OCI-LY1 (cell line): Measurements from ENCODE around the gene DHX8.

Experiments
- H2AFZ ChIP-seq: fragments of 200-600 bp; sonication (generic), shearing (Covaris generic); 2 replicates; pipeline ENCODE4 v1.6.0; 2014; ENCODE audit warnings: antibody characterized with exemption, mild to moderate bottlenecking, low read length
- H3F3A ChIP-seq: fragments of 200-600 bp; sonication (generic), shearing (Covaris generic); 2 replicates; pipeline ENCODE4 v1.6.0; 2014; ENCODE audit warnings: mild to moderate bottlenecking, antibody characterized with exemption, low read length, moderate library complexity; ENCODE audit not compliant: insufficient read depth
- H3K27ac ChIP-seq: fragments of 200-600 bp; sonication (generic); 2 replicates; pipeline ENCODE4 v1.5.1; 2014; ENCODE audit warnings: low read length, mixed run types, mild to moderate bottlenecking, low read depth; ENCODE audit not compliant: poor library complexity, severe bottlenecking
- H3K27me3 ChIP-seq: fragments of 200-600 bp; sonication (generic); 2 replicates; pipeline ENCODE4 v1.6.0; 2014; ENCODE audit warnings: antibody characterized with exemption, mild to moderate bottlenecking, low read length, moderate library complexity; ENCODE audit not compliant: insufficient read depth
- H3K36me3 ChIP-seq: fragments of 200-600 bp; sonication (generic); 2 replicates; pipeline ENCODE4 v1.6.1; 2014; ENCODE audit warnings: mild to moderate bottlenecking, antibody characterized with exemption, low read length, moderate library complexity, mixed read lengths; ENCODE audit not compliant: insufficient read depth
- H3K4me1 ChIP-seq: fragments of 200-600 bp; sonication (generic); 2 replicates; pipeline ENCODE4 v1.5.1; 2014; ENCODE audit warnings: mild to moderate bottlenecking, low read length, moderate library complexity; ENCODE audit not compliant: insufficient read depth, severe bottlenecking
- H3K4me2 ChIP-seq: fragments of 200-600 bp; sonication (generic), shearing (Covaris generic); 2 replicates; pipeline ENCODE4 v1.6.1; 2014; ENCODE audit warnings: low read length
- H3K4me3 ChIP-seq: fragments of 200-600 bp; sonication (generic); 2 replicates; pipeline ENCODE4 v1.5.1; 2014; ENCODE audit warnings: low read length, low read depth, mild to moderate bottlenecking, mixed read lengths; ENCODE audit not compliant: poor library complexity, severe bottlenecking
- H3K79me2 ChIP-seq: fragments of 200-600 bp; shearing (Covaris generic); 2 replicates; pipeline ENCODE4 v1.6.1; 2016; ENCODE audit warnings: mixed run types, low read length, mixed read lengths; ENCODE audit not compliant: insufficient read depth
- H3K9ac ChIP-seq: fragments of 200-600 bp; sonication (generic), shearing (Covaris generic); 2 replicates; pipeline ENCODE4 v1.6.1; 2014; ENCODE audit warnings: mild to moderate bottlenecking, low read length, mixed read lengths
- H3K9me2 ChIP-seq: fragments of 200-600 bp; sonication (generic), shearing (Covaris generic); 2 replicates; pipeline ENCODE4 v1.6.1; 2014; ENCODE audit warnings: low read depth, mild to moderate bottlenecking, low read length, mixed read lengths
- H3K9me3 ChIP-seq: fragments of 200-600 bp; shearing (Covaris generic); 2 replicates; pipeline ENCODE4 v1.6.1; 2014; ENCODE audit warnings: low read length, mixed read lengths
- H4K20me1 ChIP-seq: fragments of 200-600 bp; sonication (generic), shearing (Covaris generic); 2 replicates; pipeline ENCODE4 v1.6.0; 2016; ENCODE audit warnings: mild to moderate bottlenecking, low read length; ENCODE audit not compliant: insufficient read depth
- EZH2 ChIP-seq: fragments of 200-600 bp; sonication (generic), shearing (Covaris generic); IDR thresholded peaks from 2 replicates; pipeline ENCODE4 v1.8.0; 2017; ENCODE audit warnings: borderline replicate concordance, mixed run types, mild to moderate bottlenecking, antibody characterized with exemption, low read length, moderate library complexity, mixed read lengths
- TF ChIP-seq, protein P1 (sequence below): fragments of 200-600 bp; sonication (generic), shearing (Covaris generic); IDR thresholded peaks from 2 replicates; pipeline ENCODE4 v1.5.1; 2017; ENCODE audit warnings: mild to moderate bottlenecking, antibody characterized with exemption, low read length, moderate library complexity, mixed read lengths

The DHX8 gene

DNA sequence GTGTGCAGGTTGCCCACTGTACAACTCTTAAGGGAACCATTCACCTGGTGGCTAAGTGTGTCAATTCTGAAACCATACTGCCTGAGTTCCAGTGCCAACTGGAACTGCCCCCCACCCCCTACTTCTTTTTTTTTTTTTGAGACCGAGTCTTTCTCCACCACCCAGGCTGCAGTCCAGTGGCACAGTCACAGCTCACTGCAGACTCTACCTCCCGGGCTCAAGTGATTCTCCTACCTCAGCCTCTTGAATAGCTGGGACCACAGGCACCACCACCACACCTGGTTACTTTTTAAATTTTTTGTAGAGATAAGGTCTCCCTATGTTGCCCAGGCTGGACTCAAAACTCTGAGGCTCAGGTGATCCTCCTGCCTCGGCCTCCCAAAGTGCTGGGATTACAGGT is 40.4 kb upstream of the DHX8 start:
- TF ChIP-seq, protein P1, sequence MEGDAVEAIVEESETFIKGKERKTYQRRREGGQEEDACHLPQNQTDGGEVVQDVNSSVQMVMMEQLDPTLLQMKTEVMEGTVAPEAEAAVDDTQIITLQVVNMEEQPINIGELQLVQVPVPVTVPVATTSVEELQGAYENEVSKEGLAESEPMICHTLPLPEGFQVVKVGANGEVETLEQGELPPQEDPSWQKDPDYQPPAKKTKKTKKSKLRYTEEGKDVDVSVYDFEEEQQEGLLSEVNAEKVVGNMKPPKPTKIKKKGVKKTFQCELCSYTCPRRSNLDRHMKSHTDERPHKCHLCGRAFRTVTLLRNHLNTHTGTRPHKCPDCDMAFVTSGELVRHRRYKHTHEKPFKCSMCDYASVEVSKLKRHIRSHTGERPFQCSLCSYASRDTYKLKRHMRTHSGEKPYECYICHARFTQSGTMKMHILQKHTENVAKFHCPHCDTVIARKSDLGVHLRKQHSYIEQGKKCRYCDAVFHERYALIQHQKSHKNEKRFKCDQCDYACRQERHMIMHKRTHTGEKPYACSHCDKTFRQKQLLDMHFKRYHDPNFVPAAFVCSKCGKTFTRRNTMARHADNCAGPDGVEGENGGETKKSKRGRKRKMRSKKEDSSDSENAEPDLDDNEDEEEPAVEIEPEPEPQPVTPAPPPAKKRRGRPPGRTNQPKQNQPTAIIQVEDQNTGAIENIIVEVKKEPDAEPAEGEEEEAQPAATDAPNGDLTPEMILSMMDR, result no peak
- no peak for TF ChIP-seq EZH2
- no peaks in the 10 kb centered on the region for H3K9me3 ChIP-seq
- no peak overlapping the region for H3K9ac ChIP-seq
- H3K9me2 ChIP-seq, result no peaks in the 10 kb centered on the region
- H3K27me3 ChIP-seq, result no peaks in the 10 kb centered on the region
- H3F3A ChIP-seq, result no peaks in the 10 kb centered on the region
- H3K27ac ChIP-seq, result no peak overlapping the region
- H3K4me2 ChIP-seq, result no peak overlapping the region
- no peaks in the 10 kb centered on the region for H3K36me3 ChIP-seq
- no peaks in the 10 kb centered on the region for H4K20me1 ChIP-seq
- H3K79me2 ChIP-seq, result no peaks in the 10 kb centered on the region
- H2AFZ ChIP-seq, result no peak overlapping the region
- no peaks in the 10 kb centered on the region for H3K4me1 ChIP-seq
- H3K4me3 ChIP-seq, result no peak overlapping the region

DNA sequence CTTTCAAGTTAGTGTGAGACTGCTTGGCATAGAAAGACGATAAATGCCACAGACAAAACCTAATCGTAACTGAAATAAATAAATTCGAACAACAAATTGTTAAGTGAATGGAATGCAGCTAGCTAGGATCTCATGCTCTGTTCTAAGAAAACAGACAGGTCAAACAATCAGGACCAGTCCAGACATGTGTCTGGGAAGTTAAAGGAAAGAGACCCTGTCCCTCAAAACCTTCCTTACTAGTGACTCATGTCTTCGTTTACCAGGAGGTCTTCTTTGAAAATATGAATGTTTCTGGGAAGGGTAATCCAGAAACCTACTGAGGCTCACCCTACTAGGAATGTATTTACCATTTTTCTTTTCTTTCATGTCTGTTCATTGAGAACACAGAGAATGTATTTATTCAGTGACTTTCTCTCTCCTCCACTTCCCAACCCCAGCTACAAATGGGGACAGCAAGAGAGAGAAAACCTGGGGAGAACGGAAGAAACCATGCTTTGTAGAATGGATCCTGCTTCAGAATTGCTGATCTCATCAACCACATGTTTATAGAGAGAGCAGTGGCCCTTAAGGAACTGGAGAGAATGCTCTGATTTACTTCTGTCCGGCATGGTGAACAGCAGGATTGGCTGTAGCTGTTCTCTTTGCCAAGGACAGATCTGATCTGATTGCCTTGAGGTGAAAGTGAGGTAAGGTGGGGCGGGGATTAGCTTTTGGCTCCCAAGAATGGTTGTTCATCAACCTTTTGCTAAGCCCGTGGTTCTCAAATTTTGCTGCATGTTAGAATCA is 39.4 kb upstream of the DHX8 start:
- TF ChIP-seq, protein P1, result no peak
- no peak for TF ChIP-seq EZH2
- Histone ChIP-seq H3K9me2 (no peaks in the 10 kb centered on the region), H3K4me1 (no peaks in the 10 kb centered on the region), H3K27me3 (no peaks in the 10 kb centered on the region), H3K9ac (no peak overlapping the region), H3F3A (no peaks in the 10 kb centered on the region), H2AFZ (no peak overlapping the region), H3K4me2 (no peak overlapping the region), H3K36me3 (no peaks in the 10 kb centered on the region), H3K4me3 (no peak overlapping the region), H3K27ac (no peak overlapping the region), H4K20me1 (no peaks in the 10 kb centered on the region), H3K79me2 (no peaks in the 10 kb centered on the region), H3K9me3 (no peaks in the 10 kb centered on the region)

DNA sequence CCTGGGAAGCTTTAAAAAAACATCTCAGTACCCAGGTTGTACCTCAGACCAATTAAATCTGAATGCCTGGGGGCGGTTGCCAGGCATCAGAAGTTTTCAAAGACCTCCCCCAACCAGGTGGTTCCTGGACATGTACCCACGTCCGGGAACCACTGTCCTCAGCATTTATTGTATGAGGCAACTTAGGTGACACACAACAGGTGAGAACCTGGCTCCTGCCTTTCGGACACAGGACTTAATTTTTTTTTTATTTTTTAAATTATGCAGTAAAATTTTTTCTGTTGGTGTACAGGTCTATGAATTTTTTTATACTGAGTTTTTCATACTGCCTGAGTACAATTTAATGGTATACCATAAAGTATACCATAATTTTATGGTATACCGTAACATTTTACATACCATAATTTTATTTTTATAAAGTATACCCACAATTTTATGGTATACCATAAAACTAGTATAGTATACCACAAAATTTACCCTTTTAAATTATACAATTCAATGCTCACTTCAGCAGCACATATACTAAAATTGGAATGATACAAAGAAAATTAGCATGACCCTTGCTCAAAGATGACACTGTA is 38.7 kb upstream of the DHX8 start:
- no peak overlapping the region for H2AFZ ChIP-seq
- H3K27me3 ChIP-seq, result no peaks in the 10 kb centered on the region

More for the DNA sequence above, 38.7 kb upstream of the DHX8 start:
- H3K9me2 ChIP-seq, result no peaks in the 10 kb centered on the region
- H3K9me3 ChIP-seq, result no peaks in the 10 kb centered on the region
- no peak overlapping the region for H3K4me2 ChIP-seq
- no peak overlapping the region for H3K9ac ChIP-seq
- no peak for TF ChIP-seq EZH2
- TF ChIP-seq, protein P1, result no peak
- H3K36me3 ChIP-seq, result no peaks in the 10 kb centered on the region
- no peaks in the 10 kb centered on the region for H3K4me1 ChIP-seq
- no peaks in the 10 kb centered on the region for H3F3A ChIP-seq
- no peak overlapping the region for H3K4me3 ChIP-seq
- no peaks in the 10 kb centered on the region for H3K79me2 ChIP-seq
- no peak overlapping the region for H3K27ac ChIP-seq
- no peaks in the 10 kb centered on the region for H4K20me1 ChIP-seq
